Activated CD8-positive, alpha-beta memory T cell treated with anti-CD3 and anti-CD28 coated beads for 48 hours (primary cell): ENCODE data around the gene KDM2A.

Experiments used
- DNase-seq, 3 experiments: peaks; one replicate each; pipeline ENCODE4 v3.0.0-alpha.2; 2020; ENCODE audit warnings: low read depth in 2 of 3, low spot score in 2 of 3

KDM2A gene

DNA sequence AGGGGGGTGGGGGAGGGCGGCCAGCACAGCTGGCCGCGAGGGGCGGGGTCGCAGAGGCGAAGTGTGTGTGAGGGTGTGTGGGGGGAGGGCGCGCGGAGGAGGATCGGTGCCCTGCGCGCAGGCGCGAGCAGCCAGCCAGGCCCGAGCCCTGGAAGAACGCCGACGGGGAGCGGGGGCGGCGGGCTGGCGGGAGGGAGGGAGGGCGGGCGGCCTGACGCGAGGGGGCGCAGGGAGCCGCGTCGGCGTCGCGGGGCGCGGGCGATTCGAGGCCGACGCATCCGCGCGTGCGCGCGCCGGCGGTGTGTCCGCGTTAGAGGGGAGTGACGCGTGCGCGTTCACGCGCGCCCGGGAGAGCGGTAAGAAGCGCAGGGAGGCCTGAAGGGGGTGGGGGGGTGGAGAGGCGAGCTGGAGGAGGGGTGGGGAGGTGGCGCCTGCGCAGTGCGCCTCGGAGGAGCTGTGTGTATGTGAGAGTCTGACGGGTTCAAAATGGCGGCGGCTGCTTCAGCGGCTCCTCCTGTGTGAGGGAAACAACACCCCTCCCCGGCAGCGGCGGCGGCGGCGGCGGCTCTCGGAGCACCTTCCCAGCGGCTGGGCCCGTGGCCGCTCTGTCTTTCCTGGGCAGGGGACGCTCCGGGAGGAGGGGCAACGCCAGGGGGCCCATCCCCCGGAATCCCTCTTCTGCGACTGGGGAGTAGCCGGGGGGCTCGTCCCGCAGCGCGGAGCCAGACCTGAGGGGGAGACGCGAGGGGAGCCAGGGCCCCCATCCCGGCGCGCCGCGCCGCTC, at the start of gene KDM2A:
Gene KDM2A, plus strand, starts transcription at position 463 of the 784 bp plus-strand sequence. CDS start 2,054 bp downstream, outside the sequence.
- DNase-seq: peak; percentile 88 to 98 (median 93)

GRCh38 chr11:67071420-67072284, 47.4 kb upstream of the KDM2A start:
- DNase-seq: peak; percentile 55 to 64 (median 55)

- DNase-seq: no peak
These were observed 46.8 kb upstream of the KDM2A start for GRCh38 chr11:67072295-67072694.

GRCh38 chr11:67073908-67074307, 45.2 kb upstream of the KDM2A start:
- no peak for DNase-seq

DNA sequence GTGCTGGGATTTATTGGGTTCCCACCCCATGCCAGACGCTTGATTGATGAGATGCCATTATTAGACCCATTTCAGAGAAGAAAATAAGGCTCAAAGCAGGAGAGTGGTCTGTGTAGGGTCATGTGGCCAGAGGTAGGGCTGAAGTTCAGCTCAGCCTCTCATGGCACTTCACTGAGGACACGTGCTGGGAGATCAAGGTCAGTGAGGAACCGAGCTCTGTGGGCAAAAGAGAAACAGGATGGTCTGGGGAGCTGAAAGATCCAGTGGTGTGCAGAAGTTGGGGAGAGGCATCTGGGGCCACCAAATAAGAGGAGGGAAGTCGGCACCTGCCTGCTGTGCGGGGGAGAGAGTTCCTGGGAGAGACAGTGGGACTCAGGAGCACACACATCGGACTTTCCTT, 42.9 kb upstream of the KDM2A start:
- no peak for DNase-seq

DNA sequence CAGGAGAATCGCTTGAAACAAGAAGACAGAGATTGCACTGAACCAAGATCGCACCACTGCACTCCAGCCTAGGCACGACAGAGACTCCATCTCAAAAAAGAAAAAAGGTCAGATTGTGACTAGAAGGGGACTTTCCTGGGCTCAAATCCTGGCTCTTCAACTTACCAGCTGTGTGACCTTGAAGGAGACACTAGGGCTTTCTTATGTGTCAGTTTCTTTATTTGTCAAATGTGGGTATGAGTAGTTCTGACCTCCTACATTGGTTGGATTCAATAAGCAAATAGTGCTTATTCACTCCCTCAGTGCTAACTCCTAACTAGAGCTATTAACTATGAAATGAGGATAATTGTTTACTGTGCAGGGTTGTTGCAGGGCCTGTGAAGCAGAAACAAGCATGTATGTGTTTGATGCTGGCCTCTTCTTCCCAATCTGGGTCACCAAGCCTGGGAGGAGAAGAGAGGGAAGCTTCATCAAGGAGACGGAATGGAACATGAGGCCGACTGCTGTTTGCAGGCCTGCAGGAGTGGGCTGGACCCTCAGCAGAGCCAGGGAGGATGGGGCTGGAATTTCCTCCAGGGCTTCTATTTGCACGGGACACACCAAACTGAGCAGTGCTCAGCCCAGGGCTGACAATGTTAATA, 39.9 kb upstream of the KDM2A start:
- DNase-seq: no peak

- DNase-seq: no peak
These were observed 36.8 kb upstream of the KDM2A start for GRCh38 chr11:67082071-67082791.

GRCh38 chr11:67083786-67084366, 35.2 kb upstream of the KDM2A start:
- no peak for DNase-seq

DNA sequence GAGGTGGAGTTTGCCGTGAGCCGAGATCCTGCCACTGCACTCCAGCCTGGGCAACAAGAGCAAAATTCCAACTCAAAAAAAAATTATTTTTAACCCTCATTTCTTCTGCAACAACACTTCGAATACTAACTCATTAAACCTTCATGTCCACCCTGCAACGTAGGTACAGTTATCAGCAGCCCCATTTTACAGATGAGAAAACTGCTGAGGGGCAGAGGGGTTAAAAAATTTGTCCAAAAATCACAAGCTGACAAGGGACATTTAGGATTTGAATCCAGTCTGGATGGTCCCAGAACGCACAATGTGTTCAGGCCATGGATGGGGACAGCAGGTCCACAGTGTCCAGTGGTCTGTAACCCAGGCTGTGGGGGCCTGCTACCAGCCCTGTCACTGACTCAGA, 33.4 kb upstream of the KDM2A start:
- no peak for DNase-seq

GRCh38 chr11:67090717-67091116, 28.3 kb upstream of the KDM2A start:
- no peak for DNase-seq

GRCh38 chr11:67095214-67095507, 23.9 kb upstream of the KDM2A start:
- DNase-seq: no peak

- DNase-seq: no peak
These were observed 20.1 kb upstream of the KDM2A start for GRCh38 chr11:67098799-67099429.

DNA sequence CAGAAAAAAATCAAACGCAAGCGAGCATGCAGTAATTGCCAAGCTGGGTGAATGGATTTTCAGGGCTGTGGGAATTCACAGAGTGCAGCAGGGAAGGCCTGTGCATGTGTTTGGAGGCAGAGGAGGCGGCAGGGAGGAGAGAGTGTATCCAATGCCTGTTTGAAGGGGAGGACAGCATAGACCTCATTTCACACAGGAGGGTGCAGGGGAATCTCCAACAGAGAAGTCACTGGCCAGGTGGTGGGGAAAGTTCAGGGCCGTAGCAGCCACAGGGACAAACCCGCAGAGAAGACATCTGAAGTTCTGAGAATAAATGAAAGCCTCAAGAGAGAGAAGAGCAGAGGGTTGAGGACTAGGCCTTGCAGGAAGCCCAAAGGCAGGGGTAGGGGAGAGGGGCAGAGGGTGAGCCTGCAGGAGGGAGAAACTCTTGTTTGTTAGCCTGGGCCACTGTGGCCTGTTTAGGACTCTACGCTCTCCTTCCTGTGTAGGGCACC, 19.2 kb upstream of the KDM2A start:
- no peak for DNase-seq

DNA sequence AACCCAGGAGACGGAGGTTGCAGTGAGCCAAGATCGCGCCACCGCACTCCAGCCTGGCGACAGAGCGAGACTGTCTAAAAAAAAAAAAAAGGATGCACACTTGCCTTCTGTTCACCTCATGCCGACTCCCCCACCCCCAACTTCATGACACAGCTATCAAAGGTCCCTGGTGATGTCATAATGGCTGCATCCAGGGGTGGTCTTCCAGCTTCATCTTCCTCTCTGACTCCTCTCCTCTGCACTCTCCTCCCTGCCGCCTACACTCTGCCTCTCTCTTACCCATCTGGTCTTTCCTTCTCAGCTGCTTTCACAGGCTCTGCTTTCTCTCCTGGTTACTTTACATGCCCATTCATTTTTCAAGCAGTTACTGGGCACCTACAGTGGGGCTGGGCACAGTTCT, 16.4 kb upstream of the KDM2A start:
- DNase-seq: no peak

DNA sequence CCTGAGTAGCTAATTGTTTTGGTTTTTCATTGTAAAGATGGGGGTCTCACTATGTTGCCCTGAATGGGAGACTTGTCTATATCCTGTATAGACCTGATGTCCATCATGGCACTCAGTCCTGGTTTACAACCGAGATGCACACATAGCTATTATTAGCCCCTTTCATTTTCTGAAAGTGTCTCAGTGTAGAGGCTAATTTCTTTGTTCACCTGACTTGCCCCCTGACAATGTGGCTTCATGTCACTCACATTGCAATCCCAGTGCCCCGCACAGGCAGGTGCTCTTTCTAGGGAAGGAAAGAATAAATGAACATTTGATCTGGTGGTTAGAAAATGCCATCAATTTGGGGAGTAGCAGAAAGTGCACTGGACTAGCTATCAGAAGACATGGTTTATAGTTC, 13.1 kb upstream of the KDM2A start:
- no peak for DNase-seq

DNA sequence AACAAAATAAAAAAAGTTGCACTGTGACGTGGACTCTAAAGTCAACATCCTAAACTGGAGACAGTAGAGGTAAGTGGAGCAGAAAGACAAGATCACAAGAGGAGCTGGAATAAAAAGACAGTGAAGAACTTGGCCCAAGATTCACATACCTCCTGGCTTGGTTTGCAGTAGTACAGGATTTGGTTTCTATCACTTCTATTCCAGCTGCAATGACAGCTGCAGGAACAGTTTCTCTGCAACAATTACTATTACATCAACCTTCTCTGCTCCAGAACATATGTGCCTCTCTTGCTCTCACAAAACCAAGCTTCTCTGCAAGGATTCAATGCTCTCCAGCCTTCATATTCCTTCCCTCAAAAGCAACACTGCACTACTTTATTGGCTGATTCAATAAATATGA, 7.8 kb upstream of the KDM2A start:
- DNase-seq: no peak

- no peak for DNase-seq
These were observed 5.8 kb upstream of the KDM2A start for GRCh38 chr11:67113231-67113721.

DNA sequence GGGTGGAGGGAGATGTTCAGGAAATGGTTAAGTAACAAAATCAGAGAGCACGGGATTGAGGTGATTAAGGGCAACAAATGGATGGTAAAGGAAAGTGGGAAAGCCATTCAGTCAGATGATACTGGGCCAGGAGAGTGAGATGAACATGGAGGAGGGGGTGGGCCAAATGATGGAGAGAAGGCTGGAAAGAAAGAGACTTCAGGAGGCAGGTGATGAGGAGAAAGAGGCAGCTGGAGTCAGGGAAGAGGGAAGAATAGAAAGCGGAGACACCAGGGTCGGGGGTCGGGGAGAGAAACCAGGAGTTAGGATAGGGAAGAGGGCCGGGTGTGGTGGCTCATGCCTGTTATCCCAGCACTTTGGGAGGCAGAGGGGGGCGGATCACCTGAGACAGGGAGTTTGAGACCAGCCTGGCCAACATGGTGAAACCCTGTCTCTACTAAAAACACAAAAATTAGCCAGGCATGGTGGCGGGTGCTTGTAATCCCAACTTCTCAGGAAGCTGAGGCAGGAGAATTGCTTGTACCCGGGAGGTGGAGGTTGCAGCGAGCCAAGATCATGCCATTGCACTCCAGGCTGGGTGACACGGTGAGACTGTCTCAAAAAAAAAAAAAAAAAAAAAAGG, 4.7 kb upstream of the KDM2A start:
- no peak for DNase-seq

GRCh38 chr11:67116758-67117105, 2.3 kb upstream of the KDM2A start:
- DNase-seq: no peak

DNA sequence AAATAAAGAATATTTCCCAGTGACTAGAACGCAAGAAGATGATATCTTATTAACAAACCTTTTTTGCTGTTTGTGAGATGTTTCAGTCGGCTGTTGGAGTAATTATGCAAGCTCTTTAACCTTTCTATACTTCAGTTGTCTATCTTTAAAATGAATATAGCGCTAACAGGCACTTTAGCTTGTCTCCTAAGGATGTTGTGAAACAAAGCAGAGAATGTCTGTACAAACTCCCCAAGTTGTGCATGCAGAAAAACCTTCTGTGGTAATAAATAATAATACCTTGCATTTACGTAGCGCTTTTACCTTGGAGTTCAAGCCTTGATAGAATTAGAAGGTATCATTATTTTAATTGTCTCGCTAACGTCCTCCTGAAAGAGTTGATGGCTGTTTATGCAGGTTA, 1.9 kb upstream of the KDM2A start:
- no peak for DNase-seq
